GM19240 (cell line): ENCODE results near the gene C1orf232.

Source experiments
- DNase-seq: peaks from one replicate; pipeline ENCODE4 v3.0.0; 2011; ENCODE audit warnings: low spot score; ENCODE audit not compliant: insufficient read length

C1orf232 gene

GRCh38 chr1:26180010-26180506 lies 11.3 kb upstream of the C1orf232 start:
- no peak for DNase-seq

- no peak for DNase-seq
Measured at GRCh38 chr1:26177182-26177684, 8.5 kb upstream of the C1orf232 start, which contains the start of gene CNKSR1. Gene CNKSR1 (plus strand): TSS chr1:26177491. CDS start chr1:26177548, 57 bp downstream.

GRCh38 chr1:26175346-26175745 lies 6.6 kb upstream of the C1orf232 start:
- DNase-seq, result no peak

- no peak for DNase-seq
Measured at GRCh38 chr1:26171084-26172072, 2.6 kb upstream of the C1orf232 start, which contains the start of gene ZNF593OS. Gene ZNF593OS (minus strand): TSS chr1:26171832. CDS start chr1:26171661, 171 bp downstream.

- no peak for DNase-seq
Measured at GRCh38 chr1:26170472-26170821, 1.7 kb upstream of the C1orf232 start.

GRCh38 chr1:26169669-26170471 lies 1.1 kb upstream of the C1orf232 start, which contains the start of gene ZNF593:
Gene ZNF593 (plus strand): TSS chr1:26169908. CDS start chr1:26169984, 76 bp downstream.
- DNase-seq, result peak; percentile 100

GRCh38 chr1:26169198-26169554 lies 413 bp upstream of the C1orf232 start:
- DNase-seq, result no peak

GRCh38 chr1:26166719-26167281 lies 2.0 kb downstream of the C1orf232 start:
- no peak for DNase-seq

- DNase-seq, result no peak
Measured at GRCh38 chr1:26164861-26165842, 3.6 kb downstream of the C1orf232 start.

- DNase-seq, result no peak
Measured at GRCh38 chr1:26164036-26164860, 4.5 kb downstream of the C1orf232 start.

GRCh38 chr1:26163684-26164035 lies 5.1 kb downstream of the C1orf232 start:
- no peak for DNase-seq

GRCh38 chr1:26162220-26162709 lies 6.5 kb downstream of the C1orf232 start:
- DNase-seq, result no peak

GRCh38 chr1:26161415-26162219 lies 7.1 kb downstream of the C1orf232 start:
- DNase-seq, result no peak

GRCh38 chr1:26160527-26161414 lies 8.0 kb downstream of the C1orf232 start:
- no peak for DNase-seq

- no peak for DNase-seq
Measured at GRCh38 chr1:26159743-26160039, 9.1 kb downstream of the C1orf232 start.

- DNase-seq, result no peak
Measured at GRCh38 chr1:26158908-26159742, 9.6 kb downstream of the C1orf232 start, which contains the start of gene FAM110D. Gene FAM110D (plus strand): TSS chr1:26159079. CDS start chr1:26161292, 2,213 bp downstream.
